ENCODE data around the gene DLGAP1. TPM values are rescaled to one million over a fixed set of nuclear protein-coding genes. Genes with fewer than 3 reads are reported as not detected.

Gene DLGAP1
- total and polyA plus RNA-seq, 2 experiments from 2014 or later, result 3.1 to 6.5 TPM

- H3K4me3 ChIP-seq, result no peak overlapping the region
- no peaks in the 10 kb centered on the region for H3K9me3 ChIP-seq (ENCODE audit: low read depth)
- H3K4me2 ChIP-seq, result no peak overlapping the region
- no peak overlapping the region for H2AFZ ChIP-seq
- TF ChIP-seq EZH2phosphoT487 (IDR thresholded peaks at IDR 0.05; ENCODE audit: low read depth, severe bottlenecking, unreplicated experiment) (no peak), CTCF (IDR thresholded peaks at IDR 0.05; ENCODE audit: poor library complexity) (no peak), EZH2 (IDR thresholded peaks at IDR 0.05; ENCODE audit: borderline replicate concordance) (no peak)
- H3K79me2 ChIP-seq, result no peaks in the 10 kb centered on the region
- H3K36me3 ChIP-seq (replicated peaks; ENCODE audit: insufficient read depth, low read depth), result no peaks in the 10 kb centered on the region
- no peaks in the 10 kb centered on the region for H3K27me3 ChIP-seq
- H3K4me1 ChIP-seq (ENCODE audit: insufficient read depth), result peaks cover 3% of the 10 kb centered on the region
- 84% methylated on average over 2 of the region's 2 CpGs for WGBS (ENCODE audit: low lambda C conversion rate, missing lambda C conversion rate)
- no peak for DNase-seq (ENCODE audit: low spot score)
- no peaks in the 10 kb centered on the region for H4K20me1 ChIP-seq (ENCODE audit: insufficient read depth, poor library complexity, severe bottlenecking)
- H3K9me2 ChIP-seq (replicated peaks; ENCODE audit: insufficient read depth), result no peaks in the 10 kb centered on the region
- H3K27ac ChIP-seq, result no peak overlapping the region
Observed at GRCh38 chr18:3872641-3873040, 582.5 kb downstream of the DLGAP1 start.

GRCh38 chr18:3871687-3872086 is 583.4 kb downstream of the DLGAP1 start:
- H3K79me2 ChIP-seq, result no peaks in the 10 kb centered on the region
- no peaks in the 10 kb centered on the region for H4K20me1 ChIP-seq (ENCODE audit: insufficient read depth, poor library complexity, severe bottlenecking)
- H2AFZ ChIP-seq, result no peak overlapping the region
- no peaks in the 10 kb centered on the region for H3K27me3 ChIP-seq
- 98% methylated on average over 2 of the region's 2 CpGs for WGBS (ENCODE audit: low lambda C conversion rate, missing lambda C conversion rate)
- TF ChIP-seq EZH2 (IDR thresholded peaks at IDR 0.05; ENCODE audit: borderline replicate concordance) (no peak), CTCF (IDR thresholded peaks at IDR 0.05; ENCODE audit: poor library complexity) (no peak)
- no peak overlapping the region for H3K4me3 ChIP-seq
- H3K9me2 ChIP-seq (replicated peaks; ENCODE audit: insufficient read depth), result no peaks in the 10 kb centered on the region
- no peaks in the 10 kb centered on the region for H3K9me3 ChIP-seq (ENCODE audit: low read depth)
- no peak for DNase-seq (ENCODE audit: low spot score)
- no peaks in the 10 kb centered on the region for H3K36me3 ChIP-seq (replicated peaks; ENCODE audit: insufficient read depth, low read depth)
- peaks cover 5% of the 10 kb centered on the region for H3K4me1 ChIP-seq (ENCODE audit: insufficient read depth)
- H3K27ac ChIP-seq, result no peak overlapping the region
- no peak overlapping the region for H3K4me2 ChIP-seq

- Histone ChIP-seq H2AFZ (no peak overlapping the region), H4K20me1 (ENCODE audit: insufficient read depth, poor library complexity, severe bottlenecking) (no peaks in the 10 kb centered on the region), H3K9me3 (ENCODE audit: low read depth) (no peaks in the 10 kb centered on the region), H3K9me2 (replicated peaks; ENCODE audit: insufficient read depth) (no peaks in the 10 kb centered on the region), H3K79me2 (no peaks in the 10 kb centered on the region), H3K36me3 (replicated peaks; ENCODE audit: insufficient read depth, low read depth) (no peaks in the 10 kb centered on the region), H3K27me3 (no peaks in the 10 kb centered on the region), H3K4me1 (ENCODE audit: insufficient read depth) (peaks cover 5% of the 10 kb centered on the region), H3K4me3 (no peak overlapping the region), H3K27ac (no peak overlapping the region), H3K4me2 (no peak overlapping the region)
- TF ChIP-seq EZH2 (IDR thresholded peaks at IDR 0.05; ENCODE audit: borderline replicate concordance) (no peak), CTCF (IDR thresholded peaks at IDR 0.05; ENCODE audit: poor library complexity) (no peak), EZH2phosphoT487 (IDR thresholded peaks at IDR 0.05; ENCODE audit: low read depth, severe bottlenecking, unreplicated experiment) (no peak)
- 91% methylated on average over 4 of the region's 4 CpGs for WGBS (ENCODE audit: low lambda C conversion rate, missing lambda C conversion rate)
- no peak for DNase-seq (ENCODE audit: low spot score)
Observed at GRCh38 chr18:3870914-3871313, 584.2 kb downstream of the DLGAP1 start.

GRCh38 chr18:3869848-3870247 is 585.3 kb downstream of the DLGAP1 start:
- TF ChIP-seq EZH2phosphoT487 (IDR thresholded peaks at IDR 0.05; ENCODE audit: low read depth, severe bottlenecking, unreplicated experiment) (no peak), CTCF (IDR thresholded peaks at IDR 0.05; ENCODE audit: poor library complexity) (peak; percentile 59), EZH2 (IDR thresholded peaks at IDR 0.05; ENCODE audit: borderline replicate concordance) (no peak)
- 44% methylated on average over 2 of the region's 2 CpGs for WGBS (ENCODE audit: low lambda C conversion rate, missing lambda C conversion rate)
- H3K9me2 ChIP-seq (replicated peaks; ENCODE audit: insufficient read depth), result no peaks in the 10 kb centered on the region
- H3K36me3 ChIP-seq (replicated peaks; ENCODE audit: insufficient read depth, low read depth), result no peaks in the 10 kb centered on the region
- no peak overlapping the region for H3K4me3 ChIP-seq
- peaks cover 5% of the 10 kb centered on the region for H3K4me1 ChIP-seq (ENCODE audit: insufficient read depth)
- peak; percentile 54 for DNase-seq (ENCODE audit: low spot score)
- no peaks in the 10 kb centered on the region for H3K9me3 ChIP-seq (ENCODE audit: low read depth)
- H3K79me2 ChIP-seq, result no peaks in the 10 kb centered on the region
- H3K4me2 ChIP-seq, result no peak overlapping the region
- no peak overlapping the region for H2AFZ ChIP-seq
- no peaks in the 10 kb centered on the region for H3K27me3 ChIP-seq
- H4K20me1 ChIP-seq (ENCODE audit: insufficient read depth, poor library complexity, severe bottlenecking), result no peaks in the 10 kb centered on the region
- no peak overlapping the region for H3K27ac ChIP-seq
